ENCODE data around the gene DNAJC4.

GRCh38 chr11:64250415-64251015 is 20.2 kb downstream of the DNAJC4 start:
- TF ChIP-seq EZH2phosphoT487 (IDR thresholded peaks at IDR 0.05; ENCODE audit: borderline replicate concordance, low read depth, low read length) (no peak), CTCF (conservative IDR thresholded peaks at IDR 0.05; ENCODE audit: low read length) (no peak)
